22Rv1 (cell line): ENCODE data around the gene SYNJ2.

Experiments
- H3K27ac ChIP-seq: fragments of 450-650 bp; 2 replicates; pipeline ENCODE4 v1.5.1; 2017
- CTCF ChIP-seq: fragments of 450-650 bp; IDR thresholded peaks from 2 replicates; pipeline ENCODE4 v1.5.1; 2017; ENCODE audit warnings: mild to moderate bottlenecking
- ZFX ChIP-seq: fragments of 450-650 bp; IDR thresholded peaks from 2 replicates; pipeline ENCODE4 v1.6.1; 2017; ENCODE audit warnings: antibody characterized with exemption, borderline replicate concordance

Gene SYNJ2

GRCh38 chr6:158028421-158028820 lies 46.8 kb downstream of the SYNJ2 start:
- no peak overlapping the region for H3K27ac ChIP-seq
- TF ChIP-seq CTCF (no peak), ZFX (no peak)

GRCh38 chr6:158028876-158029275 lies 47.2 kb downstream of the SYNJ2 start:
- TF ChIP-seq ZFX (no peak), CTCF (no peak)
- no peak overlapping the region for H3K27ac ChIP-seq

- no peak overlapping the region for H3K27ac ChIP-seq
- no peak for TF ChIP-seq CTCF
- no peak for TF ChIP-seq ZFX
Observed at GRCh38 chr6:158029668-158030230, 48.1 kb downstream of the SYNJ2 start.

- no peak overlapping the region for H3K27ac ChIP-seq
- TF ChIP-seq ZFX (no peak), CTCF (no peak)
Observed at GRCh38 chr6:158030380-158031300, 49.0 kb downstream of the SYNJ2 start.

GRCh38 chr6:158031381-158032353 lies 50.0 kb downstream of the SYNJ2 start:
- no peak for TF ChIP-seq ZFX
- TF ChIP-seq CTCF = no peak
- H3K27ac ChIP-seq = no peak overlapping the region

- TF ChIP-seq ZFX (no peak), CTCF (no peak)
- no peak overlapping the region for H3K27ac ChIP-seq
Observed at GRCh38 chr6:158032354-158032733, 50.7 kb downstream of the SYNJ2 start.
